T-cell (primary cell): Measurements from ENCODE around the gene KIF20B. TPM values are rescaled to one million over a fixed set of nuclear protein-coding genes. Genes with fewer than 3 reads are reported as not detected.
"Not testable (repeated sequence)": the region's sequence is repeated elsewhere in the genome, so short reads cannot be mapped to it uniquely, and the experiment has no call there.

Experiments
- ATAC-seq, 4 experiments: fragments of 200-7000 bp in 3 of 4; fragments of 150-1000 bp in 1 of 4; cut with Tn5 transposase; replicated peaks in 1 of 4; 1 replicate in 3 of 4; 2 replicates in 1 of 4; pipeline ENCODE4 v1.10.0; 2021; ENCODE audit warnings: moderate library complexity in 3 of 4, mild to moderate bottlenecking in 2 of 4, moderate number of reproducible peaks in 1 of 4
- CTCF ChIA-PET, 2 donors: fragments of 300-600 bp; sonication (Branson Sonifier 250); formaldehyde crosslinking; loops; one replicate each; lab custom pipeline; 2022; ENCODE audit warnings: antibody characterized with exemption in 2 of 2; lab: Charles Lee
- POLR2A ChIA-PET, 2 donors: fragments of 300-600 bp; sonication (Branson Sonifier 250); formaldehyde crosslinking; loops; one replicate each; lab custom pipeline; 2022; ENCODE audit warnings: antibody characterized with exemption in 2 of 2; lab: Charles Lee
- DNase-seq, 35 experiments: peaks; one replicate each; pipeline versions ENCODE4 v3.0.0 to v3.0.0-alpha.2; 2013 to 2023
- H3K27ac ChIP-seq: one replicate; pipeline ENCODE4 v1.5.1; 2013; ENCODE audit warnings: low read length
- H3K27me3 ChIP-seq, 2 experiments: replicated peaks in 1 of 2; 1 replicate in 1 of 2; 2 replicates in 1 of 2; pipeline versions ENCODE4 v1.6.1 to v1.7.0; 2013; ENCODE audit warnings: low read length in 1 of 2, mixed read lengths in 1 of 2; ENCODE audit not compliant: control insufficient read depth in 2 of 2, insufficient read depth in 2 of 2; ENCODE audit errors: extremely low read depth in 1 of 2
- H3K36me3 ChIP-seq, 2 donors: 1 replicate in 1 of 2; 2 replicates in 1 of 2; pipeline versions ENCODE4 v1.6.1 to v1.7.0; 2013; ENCODE audit warnings: low read length in 1 of 2; ENCODE audit not compliant: control insufficient read depth in 2 of 2, insufficient read depth in 1 of 2; ENCODE audit errors: extremely low read depth in 1 of 2
- H3K4me1 ChIP-seq, 2 experiments: 1 replicate in 1 of 2; 2 replicates in 1 of 2; pipeline versions ENCODE4 v1.6.1 to v1.7.0; 2013; ENCODE audit warnings: low read length in 2 of 2, mixed read lengths in 1 of 2; ENCODE audit not compliant: insufficient read depth in 2 of 2, control insufficient read depth in 1 of 2; ENCODE audit errors: extremely low read depth in 1 of 2
- H3K4me3 ChIP-seq, 2 donors: 1 replicate in 1 of 2; 2 replicates in 1 of 2; pipeline versions ENCODE4 v1.5.1 to v1.7.0; 2013; ENCODE audit warnings: mild to moderate bottlenecking in 2 of 2, low read length in 1 of 2, moderate library complexity in 1 of 2; ENCODE audit not compliant: control insufficient read depth in 1 of 2; ENCODE audit errors: extremely low read depth in 1 of 2
- H3K9me3 ChIP-seq: 2 replicates; pipeline ENCODE4 v1.7.0; 2013
- H3K27ac Mint-ChIP-seq, 2 donors: one replicate each; pipeline ENCODE4 v1.8.0; 2020 to 2021; ENCODE audit warnings: mild to moderate bottlenecking in 2 of 2, mixed read lengths in 2 of 2
- H3K27me3 Mint-ChIP-seq, 2 donors: one replicate each; pipeline ENCODE4 v1.8.0; 2021 to 2022; ENCODE audit warnings: mixed read lengths in 2 of 2
- H3K36me3 Mint-ChIP-seq: one replicate; pipeline ENCODE4 v1.8.0; 2021; ENCODE audit warnings: mixed read lengths
- H3K4me1 Mint-ChIP-seq, 3 donors: one replicate each; pipeline ENCODE4 v1.8.0; 2020 to 2022; ENCODE audit warnings: mixed read lengths in 3 of 3, mild to moderate bottlenecking in 1 of 3
- H3K4me3 Mint-ChIP-seq, 3 donors: one replicate each; pipeline ENCODE4 v1.8.0; 2020 to 2022; ENCODE audit warnings: mild to moderate bottlenecking in 3 of 3, mixed read lengths in 3 of 3, moderate library complexity in 3 of 3
- H3K9me3 Mint-ChIP-seq, 3 donors: one replicate each; pipeline ENCODE4 v1.8.0; 2020 to 2022; ENCODE audit warnings: mixed read lengths in 3 of 3
- WGBS: methylation state at CpG from one replicate; pipeline ENCODE4 v1.1.5; 2013; ENCODE audit warnings: missing lambda C conversion rate; ENCODE audit not compliant: insufficient coverage; 5-methylcytosine and 5-hydroxymethylcytosine counted together
- total RNA-seq, 35 experiments: library from RNA in 6 of 35; stranded (reverse) in 6 of 35; fragments of 120-200 nt in 1 of 35; gene quantifications; one replicate each; pipeline versions ENCODE4 v1.2.1 to v1.2.4 and lab custom pipeline; 2013 to 2026

KIF20B gene
- total RNA-seq, 5 donors from 2014 or later (not counting 1 experiment from before 2014, with no cell fraction given): 17.6 to 21.5 (median 20.1) TPM

GRCh38 chr10:89744026-89744425 is 42.6 kb downstream of the KIF20B start:
- POLR2A ChIA-PET: no interaction called here
- CTCF ChIA-PET: no interaction called here
- H3K27me3 Mint-ChIP-seq: no peaks in the 10 kb centered on the region
- Histone ChIP-seq H3K9me3 (no peaks in the 10 kb centered on the region), H3K36me3 (peaks cover 0 to 14% of the 10 kb centered on the region in 2 donors), H3K27ac (no peak overlapping the region), H3K27me3 (no peaks in the 10 kb centered on the region), H3K4me3 (no peak overlapping the region), H3K4me1 (no peaks in the 10 kb centered on the region)
- no peak for DNase-seq
- H3K36me3 Mint-ChIP-seq: peaks cover 34% of the 10 kb centered on the region
- WGBS: no CpG with 5 or more reads among the region's 1 CpG
- no peak overlapping the region for H3K27ac Mint-ChIP-seq
- no peaks in the 10 kb centered on the region for H3K9me3 Mint-ChIP-seq
- no peak overlapping the region for H3K4me3 Mint-ChIP-seq
- H3K4me1 Mint-ChIP-seq: peaks cover 0 to 2% (median 0%) of the 10 kb centered on the region in 3 donors
- no peak for ATAC-seq

GRCh38 chr10:89745903-89746302 is 44.5 kb downstream of the KIF20B start:
- H3K9me3 ChIP-seq: no peaks in the 10 kb centered on the region
- H3K27ac Mint-ChIP-seq: no peak overlapping the region

GRCh38 chr10:89750441-89750840 is 49.1 kb downstream of the KIF20B start:
- ATAC-seq: no peak
- Histone ChIP-seq H3K9me3 (no peaks in the 10 kb centered on the region), H3K4me1 (no peaks in the 10 kb centered on the region), H3K27ac (no peak overlapping the region), H3K27me3 (no peaks in the 10 kb centered on the region), H3K36me3 (peaks cover 0 to 8% of the 10 kb centered on the region in 2 donors), H3K4me3 (no peak overlapping the region)
- Mint-ChIP-seq H3K27ac (no peak overlapping the region), H3K9me3 (no peaks in the 10 kb centered on the region), H3K36me3 (peaks cover 41% of the 10 kb centered on the region), H3K4me3 (no peak overlapping the region), H3K27me3 (no peaks in the 10 kb centered on the region), H3K4me1 (no peaks in the 10 kb centered on the region)
- CTCF ChIA-PET: interaction anchor here in 1 of 2 donors (0.7 to 0.9 kb wide), 3 partner anchors 11 to 1478 kb away, joined by 3 read pairs; no protein-coding TSS in a partner anchor
- POLR2A ChIA-PET: no interaction called here
- DNase-seq: no peak
- WGBS: no CpG with 5 or more reads among the region's 1 CpG

More at GRCh38 chr10:89745903-89746302, 44.5 kb downstream of the KIF20B start:
- 95% methylated on average over 7 of the region's 7 CpGs for WGBS
- Histone ChIP-seq H3K27ac (no peak overlapping the region), H3K4me3 (no peak overlapping the region), H3K27me3 (no peaks in the 10 kb centered on the region), H3K4me1 (no peaks in the 10 kb centered on the region), H3K36me3 (peaks cover 0 to 12% of the 10 kb centered on the region in 2 donors)
- peaks cover 37% of the 10 kb centered on the region for H3K36me3 Mint-ChIP-seq
- no peaks in the 10 kb centered on the region for H3K4me1 Mint-ChIP-seq
- no peak for ATAC-seq
- H3K4me3 Mint-ChIP-seq: no peak overlapping the region
- ChIA-PET POLR2A (no interaction called here), CTCF (interaction anchor here in 1 of 2 donors (0.7 kb wide), 1 partner anchor 12 kb away, joined by 3 read pairs; no protein-coding TSS in a partner anchor)
- no peak for DNase-seq
- no peaks in the 10 kb centered on the region for H3K27me3 Mint-ChIP-seq
- H3K9me3 Mint-ChIP-seq: no peaks in the 10 kb centered on the region

GRCh38 chr10:89755374-89755773 is 54.0 kb downstream of the KIF20B start:
- peaks cover 0 to 7% of the 10 kb centered on the region in 2 donors for H3K36me3 ChIP-seq
- POLR2A ChIA-PET: no interaction called here
- Mint-ChIP-seq H3K4me3 (no peak overlapping the region), H3K27ac (no peak overlapping the region), H3K4me1 (no peaks in the 10 kb centered on the region), H3K36me3 (peaks cover 38% of the 10 kb centered on the region), H3K9me3 (no peaks in the 10 kb centered on the region), H3K27me3 (no peaks in the 10 kb centered on the region)
- ATAC-seq (no peak), DNase-seq (no peak)
- 100% methylated on average over 1 of the region's 2 CpGs for WGBS
- no peaks in the 10 kb centered on the region for H3K4me1 ChIP-seq
- no peaks in the 10 kb centered on the region for H3K27me3 ChIP-seq
- CTCF ChIA-PET: no interaction called here
- H3K4me3 ChIP-seq: no peak overlapping the region
- no peak overlapping the region for H3K27ac ChIP-seq
- H3K9me3 ChIP-seq: no peaks in the 10 kb centered on the region

- no peaks in the 10 kb centered on the region for H3K4me1 Mint-ChIP-seq
- CTCF ChIA-PET: no interaction called here
- no peak for DNase-seq
- no peak overlapping the region for H3K27ac Mint-ChIP-seq
- H3K36me3 ChIP-seq: peaks cover 0 to 25% of the 10 kb centered on the region in 2 donors
- no peaks in the 10 kb centered on the region for H3K9me3 Mint-ChIP-seq
- no peaks in the 10 kb centered on the region for H3K9me3 ChIP-seq
- no peaks in the 10 kb centered on the region for H3K4me1 ChIP-seq
- H3K36me3 Mint-ChIP-seq: peaks cover 56% of the 10 kb centered on the region
- H3K4me3 Mint-ChIP-seq: no peak overlapping the region
- H3K4me3 ChIP-seq: no peak overlapping the region
- POLR2A ChIA-PET: no interaction called here
- no peaks in the 10 kb centered on the region for H3K27me3 Mint-ChIP-seq
- WGBS: no CpG with 5 or more reads among the region's 1 CpG
- no peak overlapping the region for H3K27ac ChIP-seq
- no peak for ATAC-seq
- H3K27me3 ChIP-seq: no peaks in the 10 kb centered on the region
Observed at GRCh38 chr10:89759531-89759930, 58.1 kb downstream of the KIF20B start.

- H3K4me1 ChIP-seq, H3K27me3 Mint-ChIP-seq, H3K27ac ChIP-seq, H3K9me3 ChIP-seq, H3K9me3 Mint-ChIP-seq, H3K4me3 ChIP-seq, H3K27me3 ChIP-seq, ATAC-seq, H3K4me1 Mint-ChIP-seq, CTCF ChIA-PET, H3K27ac Mint-ChIP-seq, H3K4me3 Mint-ChIP-seq, POLR2A ChIA-PET, DNase-seq: not testable (repeated sequence)
- peaks cover 60% of the 10 kb centered on the region for H3K36me3 Mint-ChIP-seq
- peaks cover 6 to 23% of the 10 kb centered on the region in 2 donors for H3K36me3 ChIP-seq
- WGBS: no CpG with 5 or more reads among the region's 1 CpG
Observed at GRCh38 chr10:89763671-89764070, 62.3 kb downstream of the KIF20B start.

GRCh38 chr10:89771684-89772083 is 70.3 kb downstream of the KIF20B start:
- Mint-ChIP-seq H3K4me3 (no peak overlapping the region), H3K27ac (no peak overlapping the region), H3K4me1 (no peaks in the 10 kb centered on the region), H3K9me3 (no peaks in the 10 kb centered on the region), H3K36me3 (peaks cover 50% of the 10 kb centered on the region), H3K27me3 (no peaks in the 10 kb centered on the region)
- POLR2A ChIA-PET: no interaction called here
- DNase-seq (no peak), ATAC-seq (no peak)
- Histone ChIP-seq H3K4me1 (no peaks in the 10 kb centered on the region), H3K36me3 (peaks cover 6 to 8% of the 10 kb centered on the region in 2 donors), H3K27me3 (no peaks in the 10 kb centered on the region), H3K4me3 (no peak overlapping the region), H3K9me3 (no peaks in the 10 kb centered on the region), H3K27ac (no peak overlapping the region)
- CTCF ChIA-PET: interaction anchor here in 1 of 2 donors (0.5 kb wide), 1 partner anchor 542 kb away, joined by 4 read pairs; no protein-coding TSS in a partner anchor
- WGBS: no CpG with 5 or more reads among the region's 5 CpGs
